GM12878 (cell line): Measurements from ENCODE around the gene DNAJC5.

Experiments used
- CBX5 ChIP-seq: sonication (generic); IDR thresholded peaks from 2 replicates; pipeline ENCODE4 v1.6.1; 2016; ENCODE audit warnings: low read depth, moderate library complexity, mild to moderate bottlenecking, inconsistent platforms
- CEBPB ChIP-seq, 2 experiments: fragments of 150-350 bp in 1 of 2; IDR thresholded peaks; 2 replicates each; pipeline ENCODE4 v1.6.1; 2012 to 2014; ENCODE audit warnings: low read depth in 2 of 2, low read length in 2 of 2, borderline replicate concordance in 1 of 2, inconsistent platforms in 1 of 2
- JUND ChIP-seq: IDR thresholded peaks from 2 replicates; pipeline ENCODE4 v1.6.1; 2012; ENCODE audit warnings: low read depth, mild to moderate bottlenecking, low read length, improper control_type of control experiment, moderate library complexity
- RELA ChIP-seq: fragments of 450-650 bp; IDR thresholded peaks from 2 replicates; pipeline ENCODE4 v1.8.0; 2014; ENCODE audit warnings: borderline replicate concordance; ENCODE audit not compliant: partially characterized antibody
- SIN3A ChIP-seq: IDR thresholded peaks from 2 replicates; pipeline ENCODE4 v1.6.1; 2012; ENCODE audit warnings: low read depth, low read length, improper control_type of control experiment
- TARDBP ChIP-seq: IDR thresholded peaks from 2 replicates; pipeline ENCODE4 v1.6.1; 2016; ENCODE audit warnings: borderline replicate concordance
- ZNF622 ChIP-seq: fragments of 450-650 bp; IDR thresholded peaks from 2 replicates; pipeline ENCODE4 v1.6.1; 2017; ENCODE audit warnings: mild to moderate bottlenecking, inconsistent platforms
- TF ChIP-seq, protein P1 (sequence below): fragments of 450-650 bp; IDR thresholded peaks from 2 replicates; pipeline ENCODE4 v1.6.1; 2016; ENCODE audit warnings: mild to moderate bottlenecking
- TF ChIP-seq, protein P2 (sequence below), 3 experiments: IDR thresholded peaks in 2 of 3; conservative IDR thresholded peaks in 1 of 3; 2 replicates each; pipeline ENCODE4 v1.5.1; 2011; ENCODE audit warnings: low read depth in 3 of 3, low read length in 3 of 3, mild to moderate bottlenecking in 3 of 3, control low read depth in 2 of 3, moderate library complexity in 2 of 3, inconsistent platforms in 1 of 3, mixed read lengths in 1 of 3; ENCODE audit not compliant: control insufficient read depth in 2 of 3, insufficient read depth in 1 of 3; ENCODE audit errors: extremely low read depth in 1 of 3
- TF ChIP-seq, protein P3 (sequence below): IDR thresholded peaks from 2 replicates; pipeline ENCODE4 v1.6.1; 2011; ENCODE audit warnings: low read depth, low read length, improper control_type of control experiment, borderline replicate concordance

DNA sequence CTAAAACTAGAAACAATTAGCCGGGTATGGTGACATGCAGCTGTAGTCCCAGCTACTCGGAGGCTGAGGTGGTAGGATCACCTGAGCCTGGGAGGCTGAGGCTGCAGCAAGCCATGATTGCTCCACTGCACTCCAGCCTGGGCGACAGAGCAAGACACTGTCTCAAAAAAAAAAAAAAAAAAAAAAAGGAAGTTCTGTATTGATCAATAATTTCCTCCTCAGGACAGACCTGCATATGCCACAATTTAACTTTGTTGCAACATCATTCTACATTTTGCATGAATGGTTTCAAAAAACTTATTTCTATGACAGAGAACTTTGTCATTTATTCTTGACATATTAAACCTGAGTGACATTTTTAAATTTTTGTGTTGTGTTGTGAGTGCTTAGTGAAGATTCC lies 5.5 kb downstream of the DNAJC5 start:
- TF ChIP-seq TARDBP (no peak), CBX5 (no peak), CEBPB (IDR thresholded peaks at IDR 0.05; ENCODE audit: borderline replicate concordance in 1 of 2, low read depth in 2 of 2, low read length in 2 of 2) (no peak), ZNF622 (no peak), JUND (no peak), SIN3A (no peak), RELA (no peak)
- TF ChIP-seq, protein P1, sequence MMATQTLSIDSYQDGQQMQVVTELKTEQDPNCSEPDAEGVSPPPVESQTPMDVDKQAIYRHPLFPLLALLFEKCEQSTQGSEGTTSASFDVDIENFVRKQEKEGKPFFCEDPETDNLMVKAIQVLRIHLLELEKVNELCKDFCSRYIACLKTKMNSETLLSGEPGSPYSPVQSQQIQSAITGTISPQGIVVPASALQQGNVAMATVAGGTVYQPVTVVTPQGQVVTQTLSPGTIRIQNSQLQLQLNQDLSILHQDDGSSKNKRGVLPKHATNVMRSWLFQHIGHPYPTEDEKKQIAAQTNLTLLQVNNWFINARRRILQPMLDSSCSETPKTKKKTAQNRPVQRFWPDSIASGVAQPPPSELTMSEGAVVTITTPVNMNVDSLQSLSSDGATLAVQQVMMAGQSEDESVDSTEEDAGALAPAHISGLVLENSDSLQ, result no peak
- TF ChIP-seq, protein P2, sequence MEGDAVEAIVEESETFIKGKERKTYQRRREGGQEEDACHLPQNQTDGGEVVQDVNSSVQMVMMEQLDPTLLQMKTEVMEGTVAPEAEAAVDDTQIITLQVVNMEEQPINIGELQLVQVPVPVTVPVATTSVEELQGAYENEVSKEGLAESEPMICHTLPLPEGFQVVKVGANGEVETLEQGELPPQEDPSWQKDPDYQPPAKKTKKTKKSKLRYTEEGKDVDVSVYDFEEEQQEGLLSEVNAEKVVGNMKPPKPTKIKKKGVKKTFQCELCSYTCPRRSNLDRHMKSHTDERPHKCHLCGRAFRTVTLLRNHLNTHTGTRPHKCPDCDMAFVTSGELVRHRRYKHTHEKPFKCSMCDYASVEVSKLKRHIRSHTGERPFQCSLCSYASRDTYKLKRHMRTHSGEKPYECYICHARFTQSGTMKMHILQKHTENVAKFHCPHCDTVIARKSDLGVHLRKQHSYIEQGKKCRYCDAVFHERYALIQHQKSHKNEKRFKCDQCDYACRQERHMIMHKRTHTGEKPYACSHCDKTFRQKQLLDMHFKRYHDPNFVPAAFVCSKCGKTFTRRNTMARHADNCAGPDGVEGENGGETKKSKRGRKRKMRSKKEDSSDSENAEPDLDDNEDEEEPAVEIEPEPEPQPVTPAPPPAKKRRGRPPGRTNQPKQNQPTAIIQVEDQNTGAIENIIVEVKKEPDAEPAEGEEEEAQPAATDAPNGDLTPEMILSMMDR (IDR thresholded peaks at IDR 0.05 in 2 of 3, conservative IDR thresholded peaks at IDR 0.05 in 1 of 3; ENCODE audit: control insufficient read depth in 2 of 3, extremely low read depth in 1 of 3, insufficient read depth in 1 of 3, low read depth in 3 of 3, low read length in 3 of 3), result no peak
- TF ChIP-seq, protein P3, sequence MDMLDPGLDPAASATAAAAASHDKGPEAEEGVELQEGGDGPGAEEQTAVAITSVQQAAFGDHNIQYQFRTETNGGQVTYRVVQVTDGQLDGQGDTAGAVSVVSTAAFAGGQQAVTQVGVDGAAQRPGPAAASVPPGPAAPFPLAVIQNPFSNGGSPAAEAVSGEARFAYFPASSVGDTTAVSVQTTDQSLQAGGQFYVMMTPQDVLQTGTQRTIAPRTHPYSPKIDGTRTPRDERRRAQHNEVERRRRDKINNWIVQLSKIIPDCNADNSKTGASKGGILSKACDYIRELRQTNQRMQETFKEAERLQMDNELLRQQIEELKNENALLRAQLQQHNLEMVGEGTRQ, result no peak
